ENCODE results near the gene RASGRP1. TPM values are rescaled to one million over a fixed set of nuclear protein-coding genes. Genes with fewer than 3 reads are reported as not detected.

RASGRP1 gene
- total RNA-seq, 1 donor from 2014 or later = 110 TPM

DNA sequence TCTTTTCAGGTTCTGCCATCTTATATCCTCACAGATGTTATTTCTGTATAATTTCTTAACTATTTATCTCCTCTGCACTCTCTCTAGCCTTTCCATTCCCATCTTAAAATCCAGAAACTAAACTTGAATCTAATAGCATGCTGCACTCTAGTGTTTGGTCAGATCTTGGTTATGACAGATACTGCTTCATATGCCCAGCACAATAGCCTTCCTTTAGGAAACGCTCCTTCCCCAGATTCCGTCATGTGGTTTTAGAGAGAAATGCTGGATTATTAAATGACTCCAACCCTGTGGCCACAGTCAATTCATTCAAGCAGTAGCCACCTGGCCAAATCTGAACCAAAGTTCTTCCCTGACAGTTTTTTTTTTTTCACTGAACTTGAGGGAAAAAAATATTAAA is 19.4 kb downstream of the RASGRP1 start:
- Mint-ChIP-seq H3K36me3 (ENCODE audit: low read depth) (peaks cover 67% of the 10 kb centered on the region), H3K27ac (peak overlapping the region; percentile 3), H3K4me1 (ENCODE audit: low read depth) (peaks cover 92% of the 10 kb centered on the region), H3K27me3 (ENCODE audit: insufficient read depth) (no peaks in the 10 kb centered on the region), H3K9me3 (no peaks in the 10 kb centered on the region), H3K4me3 (no peak overlapping the region)
- intact Hi-C loops (cut with micrococcal nuclease) = no loop called here
- no peak for DNase-seq (ENCODE audit: low spot score)

DNA sequence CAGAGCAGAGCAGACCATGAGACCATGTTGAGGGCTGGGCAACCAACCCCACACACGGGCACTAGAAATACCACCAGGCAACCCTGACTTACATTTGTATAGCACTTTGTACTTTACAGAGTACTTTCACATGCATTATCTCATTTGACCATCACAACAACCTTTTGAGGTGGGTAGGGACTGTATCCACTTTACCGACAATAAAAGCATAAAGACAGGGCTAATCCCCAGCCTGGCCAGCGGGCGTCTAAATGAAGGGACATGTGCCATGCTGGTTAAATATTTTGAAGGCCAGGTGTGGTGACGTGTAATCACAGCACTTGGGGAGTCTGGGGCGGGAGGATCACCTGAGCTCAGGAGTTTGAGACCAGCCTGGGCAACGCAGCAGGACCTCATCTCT is 23.6 kb downstream of the RASGRP1 start:
- Mint-ChIP-seq H3K9me3 (no peaks in the 10 kb centered on the region), H3K36me3 (ENCODE audit: low read depth) (peaks cover 53% of the 10 kb centered on the region), H3K4me1 (ENCODE audit: low read depth) (peaks cover 94% of the 10 kb centered on the region), H3K27me3 (ENCODE audit: insufficient read depth) (no peaks in the 10 kb centered on the region), H3K27ac (peak overlapping the region; percentile 45), H3K4me3 (peak overlapping the region; percentile 25)
- intact Hi-C loops (cut with micrococcal nuclease) = loop anchor here (1.0 kb wide), 1 partner anchor 11 kb away; no protein-coding TSS in a partner anchor
- no peak for DNase-seq (ENCODE audit: low spot score)

DNA sequence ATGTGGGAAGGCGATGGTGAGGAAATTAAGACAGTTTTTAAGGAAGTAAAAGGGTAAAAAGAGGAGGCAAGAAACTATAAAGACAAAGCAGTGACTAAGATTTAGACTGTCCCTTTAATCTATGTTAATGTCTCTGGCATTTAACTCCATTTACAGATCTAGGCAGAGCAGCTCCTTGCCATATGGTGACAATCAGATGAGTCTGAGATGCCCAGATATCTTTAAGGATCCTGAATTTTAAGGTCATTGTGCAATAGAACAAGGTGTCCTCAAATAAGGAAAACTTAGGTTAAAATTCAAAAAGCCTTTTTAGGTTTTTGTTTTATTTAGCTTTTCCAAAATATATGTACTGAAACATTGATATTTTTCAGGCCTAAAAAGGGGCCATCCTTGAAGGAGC is 24.1 kb downstream of the RASGRP1 start:
- H3K4me1 Mint-ChIP-seq (ENCODE audit: low read depth) = peaks cover 94% of the 10 kb centered on the region
- peak overlapping the region; percentile 6 for H3K4me3 Mint-ChIP-seq
- no peaks in the 10 kb centered on the region for H3K27me3 Mint-ChIP-seq (ENCODE audit: insufficient read depth)
- no peaks in the 10 kb centered on the region for H3K9me3 Mint-ChIP-seq
- peaks cover 54% of the 10 kb centered on the region for H3K36me3 Mint-ChIP-seq (ENCODE audit: low read depth)
- DNase-seq (ENCODE audit: low spot score) = no peak
- intact Hi-C loops (cut with micrococcal nuclease) = no loop called here
- peak overlapping the region; percentile 66 for H3K27ac Mint-ChIP-seq

DNA sequence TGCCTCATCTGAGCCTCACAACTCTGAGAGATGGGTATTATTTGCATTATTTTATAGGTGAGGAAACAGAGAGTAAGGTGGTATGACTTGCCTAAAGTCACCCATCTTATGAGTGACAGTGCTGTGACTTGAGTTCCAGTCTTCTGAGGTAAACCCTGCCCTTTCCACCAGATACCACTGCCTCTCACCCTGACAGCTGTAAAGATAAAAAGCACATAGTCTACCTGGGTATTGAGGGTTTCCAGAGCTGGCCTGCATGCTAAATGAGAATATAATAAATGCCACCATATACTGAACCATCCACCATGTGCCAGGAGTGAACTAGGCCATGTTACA is 25.6 kb downstream of the RASGRP1 start:
- peak overlapping the region; percentile 38 for H3K4me3 Mint-ChIP-seq
- H3K36me3 Mint-ChIP-seq (ENCODE audit: low read depth) = peaks cover 58% of the 10 kb centered on the region
- H3K9me3 Mint-ChIP-seq = no peaks in the 10 kb centered on the region
- peaks cover 94% of the 10 kb centered on the region for H3K4me1 Mint-ChIP-seq (ENCODE audit: low read depth)
- DNase-seq (ENCODE audit: low spot score) = no peak
- H3K27me3 Mint-ChIP-seq (ENCODE audit: insufficient read depth) = no peaks in the 10 kb centered on the region
- intact Hi-C loops (cut with micrococcal nuclease) = no loop called here
- peak overlapping the region; percentile 80 for H3K27ac Mint-ChIP-seq

DNA sequence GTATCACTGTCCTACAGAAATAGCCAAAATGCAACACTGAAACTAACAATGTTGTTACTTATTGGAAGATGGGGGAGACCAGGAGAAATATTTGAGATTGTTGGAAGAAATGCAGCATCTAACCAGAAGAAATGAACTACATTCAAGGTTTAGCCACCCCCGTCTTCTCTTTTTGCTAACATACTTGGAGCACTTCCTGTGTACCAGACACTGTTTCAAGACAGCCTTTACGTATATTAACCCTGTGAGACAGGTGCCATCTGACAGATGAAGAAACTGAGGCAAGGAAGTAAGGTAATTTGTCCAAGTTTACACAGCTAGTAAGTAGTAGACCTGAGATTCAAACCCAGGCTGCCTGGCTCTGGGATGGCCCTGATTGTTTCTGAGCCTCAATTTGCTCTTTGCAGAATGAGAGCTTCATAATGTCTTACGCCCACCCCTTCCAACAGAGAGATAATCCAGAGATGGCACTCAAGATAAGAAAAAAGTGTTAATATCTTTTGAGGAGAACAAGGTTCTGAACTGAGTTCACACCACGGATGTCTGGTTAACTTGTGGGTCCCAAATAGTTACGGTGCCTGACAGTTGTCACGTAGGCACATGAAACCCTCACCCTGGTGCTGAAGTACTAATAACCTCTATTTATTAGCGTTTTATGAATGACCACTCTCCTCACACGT is 26.1 kb downstream of the RASGRP1 start:
- Mint-ChIP-seq H3K27me3 (ENCODE audit: insufficient read depth) (no peaks in the 10 kb centered on the region), H3K4me3 (peak overlapping the region; percentile 38), H3K9me3 (no peaks in the 10 kb centered on the region), H3K27ac (peak overlapping the region; percentile 80), H3K4me1 (ENCODE audit: low read depth) (peaks cover 94% of the 10 kb centered on the region), H3K36me3 (ENCODE audit: low read depth) (peaks cover 56% of the 10 kb centered on the region)
- intact Hi-C loops (cut with micrococcal nuclease) = loop anchor here (1.0 kb wide), 1 partner anchor 8 kb away; no protein-coding TSS in a partner anchor
- DNase-seq (ENCODE audit: low spot score) = no peak

DNA sequence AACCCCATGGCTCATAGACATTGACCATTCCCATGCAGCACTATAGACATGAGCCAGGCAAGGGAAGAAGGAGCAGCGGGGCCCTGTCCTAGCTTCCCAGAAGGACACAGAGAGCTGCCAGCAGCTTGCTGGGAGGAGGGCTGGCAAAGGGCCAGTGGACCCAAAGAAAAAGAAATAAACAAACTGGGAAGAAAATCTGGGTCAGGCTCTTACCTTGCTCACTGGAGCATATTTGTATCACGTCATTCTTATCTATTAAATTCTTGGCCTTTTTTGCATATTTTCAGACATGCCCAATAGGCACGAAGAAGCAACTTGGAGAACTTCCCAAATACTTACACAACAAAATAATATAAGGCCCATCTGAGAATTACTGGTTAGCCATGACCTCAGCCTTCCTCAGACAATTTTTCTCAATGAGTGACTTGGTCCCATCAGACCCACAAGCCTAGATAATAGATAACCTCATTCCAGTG is 28.4 kb downstream of the RASGRP1 start:
- Mint-ChIP-seq H3K36me3 (ENCODE audit: low read depth) (peaks cover 60% of the 10 kb centered on the region), H3K9me3 (no peaks in the 10 kb centered on the region), H3K4me3 (no peak overlapping the region), H3K27ac (peak overlapping the region; percentile 85), H3K4me1 (ENCODE audit: low read depth) (peaks cover 99% of the 10 kb centered on the region), H3K27me3 (ENCODE audit: insufficient read depth) (no peaks in the 10 kb centered on the region)
- DNase-seq (ENCODE audit: low spot score) = no peak
- intact Hi-C loops (cut with micrococcal nuclease) = no loop called here

DNA sequence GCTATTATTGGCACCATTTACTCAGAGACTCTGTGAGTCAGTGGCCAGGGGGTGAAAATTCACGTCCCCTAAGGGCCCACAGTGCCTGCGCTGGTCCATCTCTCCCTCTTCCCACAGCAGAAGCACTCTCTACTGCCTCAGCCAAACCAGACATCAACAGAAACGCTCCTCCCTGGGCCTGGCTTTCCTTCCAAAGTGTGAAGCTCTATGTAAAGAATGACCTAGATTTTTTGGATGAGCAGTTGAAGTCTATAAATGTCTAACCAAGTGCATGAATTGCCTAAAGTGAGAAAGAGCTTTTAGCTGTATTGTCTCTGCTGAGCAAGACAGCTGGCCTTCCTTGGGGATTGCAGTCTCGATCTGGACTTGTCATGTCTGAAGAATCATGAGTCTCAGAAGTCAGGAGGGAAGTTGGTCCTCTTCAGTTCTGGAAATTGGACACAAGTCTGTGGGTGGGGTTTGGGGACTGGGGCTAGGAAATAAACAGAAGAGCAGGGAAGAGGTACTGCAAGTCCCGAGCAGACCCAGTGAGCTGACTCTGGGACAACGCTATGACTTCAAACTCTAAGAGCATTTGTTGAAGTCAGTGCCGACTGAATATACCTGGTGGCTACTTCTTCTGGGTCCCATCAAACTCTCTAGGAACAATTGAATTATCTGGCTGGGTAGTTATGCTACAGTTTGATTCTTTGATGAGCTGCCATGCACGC is 29.0 kb downstream of the RASGRP1 start:
- Mint-ChIP-seq H3K36me3 (ENCODE audit: low read depth) (peaks cover 57% of the 10 kb centered on the region), H3K9me3 (no peaks in the 10 kb centered on the region), H3K4me3 (peak overlapping the region; percentile 20), H3K4me1 (ENCODE audit: low read depth) (peaks cover 99% of the 10 kb centered on the region), H3K27me3 (ENCODE audit: insufficient read depth) (no peaks in the 10 kb centered on the region), H3K27ac (peak overlapping the region; percentile 85)
- intact Hi-C loops (cut with micrococcal nuclease) = no loop called here
- DNase-seq (ENCODE audit: low spot score) = no peak

DNA sequence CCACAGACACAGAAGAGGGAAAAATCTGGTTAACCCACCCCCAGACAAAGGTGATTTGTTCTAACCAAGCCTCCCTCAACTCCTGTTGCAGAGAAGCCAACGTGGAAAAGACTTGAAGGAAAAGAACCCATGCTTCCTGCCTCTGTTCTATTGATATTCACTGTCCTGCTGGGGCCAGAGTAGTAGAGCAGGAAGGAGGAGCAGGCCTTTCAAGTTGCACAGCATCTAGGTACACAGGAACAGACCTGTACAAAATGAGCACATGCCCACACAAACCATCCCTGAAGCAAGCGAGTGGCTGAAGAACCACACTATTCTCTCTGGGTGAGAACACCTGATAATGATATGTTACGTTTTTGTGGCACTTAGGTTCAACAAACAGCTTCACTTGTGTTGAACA is 29.9 kb downstream of the RASGRP1 start:
- Mint-ChIP-seq H3K36me3 (ENCODE audit: low read depth) (peaks cover 63% of the 10 kb centered on the region), H3K9me3 (no peaks in the 10 kb centered on the region), H3K27me3 (ENCODE audit: insufficient read depth) (no peaks in the 10 kb centered on the region), H3K4me1 (ENCODE audit: low read depth) (peaks cover 99% of the 10 kb centered on the region), H3K4me3 (peak overlapping the region; percentile 51), H3K27ac (peak overlapping the region; percentile 85)
- intact Hi-C loops (cut with micrococcal nuclease) = no loop called here
- DNase-seq (ENCODE audit: low spot score) = no peak

DNA sequence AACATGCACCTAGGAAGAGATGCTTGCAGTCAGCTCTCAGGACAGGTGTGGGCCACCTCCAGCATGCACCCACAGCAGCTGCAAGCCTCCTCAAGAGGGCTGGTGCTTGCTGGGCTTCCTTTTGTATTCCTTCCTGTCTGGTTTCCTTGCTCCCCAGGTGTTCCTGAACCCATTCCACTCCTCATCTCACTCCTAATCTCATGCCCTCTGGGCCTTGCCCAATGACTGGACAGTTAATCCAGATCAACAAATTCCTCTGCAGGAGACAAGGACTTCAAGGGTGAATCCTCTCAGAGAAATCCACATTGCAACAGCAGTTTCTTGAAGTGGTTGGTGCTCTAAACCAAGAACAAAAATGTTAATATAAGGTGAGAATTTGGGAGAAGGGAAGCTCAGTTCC is 30.7 kb downstream of the RASGRP1 start:
- intact Hi-C loops (cut with micrococcal nuclease) = no loop called here
- Mint-ChIP-seq H3K4me3 (no peak overlapping the region), H3K27ac (peak overlapping the region; percentile 70), H3K36me3 (ENCODE audit: low read depth) (peaks cover 68% of the 10 kb centered on the region), H3K4me1 (ENCODE audit: low read depth) (peaks cover 99% of the 10 kb centered on the region), H3K27me3 (ENCODE audit: insufficient read depth) (no peaks in the 10 kb centered on the region), H3K9me3 (no peaks in the 10 kb centered on the region)
- DNase-seq (ENCODE audit: low spot score) = no peak

DNA sequence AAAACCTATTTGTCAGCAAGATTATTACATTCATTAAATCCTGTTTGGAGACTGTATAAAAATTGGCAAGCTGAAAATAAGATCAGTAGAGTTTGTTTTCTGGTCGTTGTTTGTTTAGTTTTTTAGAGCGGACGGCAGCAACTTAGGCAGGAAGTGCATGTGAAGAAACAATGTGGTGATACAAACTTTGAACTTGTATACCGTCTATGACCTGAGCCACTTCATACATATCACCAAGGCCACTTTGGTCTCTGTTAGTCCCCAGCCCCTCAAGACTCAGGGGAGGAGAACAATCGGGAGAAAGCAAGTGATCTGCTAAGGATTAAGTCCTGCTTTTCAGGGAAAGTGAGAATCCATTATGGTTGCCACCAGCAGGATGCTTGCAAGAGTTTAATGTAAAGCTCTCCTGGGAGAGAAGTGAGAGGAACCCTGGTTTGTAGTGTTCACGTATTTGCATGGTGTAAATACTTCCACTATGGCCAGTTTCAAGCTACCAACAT is 31.1 kb downstream of the RASGRP1 start:
- H3K27ac Mint-ChIP-seq = peak overlapping the region; percentile 49
- intact Hi-C loops (cut with micrococcal nuclease) = no loop called here
- no peaks in the 10 kb centered on the region for H3K9me3 Mint-ChIP-seq
- no peak for DNase-seq (ENCODE audit: low spot score)
- peaks cover 71% of the 10 kb centered on the region for H3K36me3 Mint-ChIP-seq (ENCODE audit: low read depth)
- H3K4me3 Mint-ChIP-seq = no peak overlapping the region
- H3K4me1 Mint-ChIP-seq (ENCODE audit: low read depth) = peaks cover 99% of the 10 kb centered on the region
- H3K27me3 Mint-ChIP-seq (ENCODE audit: insufficient read depth) = no peaks in the 10 kb centered on the region

DNA sequence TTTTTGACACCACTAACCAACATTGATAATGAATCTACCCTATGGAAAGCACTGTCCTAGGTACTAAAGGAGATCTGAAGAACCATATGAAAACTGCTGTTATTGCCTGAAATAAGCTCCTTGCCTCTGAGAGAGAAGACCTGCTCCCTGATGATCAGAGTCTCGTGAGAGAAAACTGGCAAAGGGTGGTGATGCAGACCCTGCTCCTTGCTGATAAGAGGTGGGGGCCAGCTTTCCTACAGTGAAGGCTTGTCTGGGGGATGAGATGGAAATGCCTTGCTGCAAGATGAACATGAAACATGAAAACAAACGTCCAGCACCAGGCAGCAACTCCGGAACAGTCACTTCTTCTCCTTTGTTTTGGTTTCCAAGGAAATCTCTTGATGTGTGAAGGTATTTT is 31.9 kb downstream of the RASGRP1 start:
- Mint-ChIP-seq H3K4me1 (ENCODE audit: low read depth) (peaks cover 98% of the 10 kb centered on the region), H3K36me3 (ENCODE audit: low read depth) (peaks cover 73% of the 10 kb centered on the region), H3K27ac (peak overlapping the region; percentile 59), H3K27me3 (ENCODE audit: insufficient read depth) (no peaks in the 10 kb centered on the region), H3K9me3 (no peaks in the 10 kb centered on the region), H3K4me3 (no peak overlapping the region)
- intact Hi-C loops (cut with micrococcal nuclease) = no loop called here
- no peak for DNase-seq (ENCODE audit: low spot score)

DNA sequence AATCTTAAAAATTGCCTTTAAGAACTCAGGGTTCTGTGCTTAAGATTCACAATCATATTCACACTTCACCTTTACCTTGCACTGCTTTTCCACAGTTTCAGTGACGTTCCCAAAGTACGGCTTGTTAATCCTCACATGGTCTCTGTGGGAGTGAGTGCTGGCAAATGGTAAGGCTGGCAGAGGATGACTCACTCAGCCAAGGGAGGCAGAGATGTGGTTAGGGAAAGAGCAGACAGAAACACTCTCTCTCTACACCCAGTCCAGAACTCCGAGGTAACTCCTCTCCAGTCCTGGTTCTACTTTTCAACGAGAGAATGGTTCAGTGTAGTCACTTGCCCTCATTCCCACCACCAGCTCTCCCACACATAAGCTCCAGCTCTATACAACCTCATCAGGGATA is 33.1 kb downstream of the RASGRP1 start:
- Mint-ChIP-seq H3K4me3 (no peak overlapping the region), H3K27ac (peak overlapping the region; percentile 10), H3K4me1 (ENCODE audit: low read depth) (peaks cover 93% of the 10 kb centered on the region), H3K27me3 (ENCODE audit: insufficient read depth) (no peaks in the 10 kb centered on the region), H3K9me3 (no peaks in the 10 kb centered on the region), H3K36me3 (ENCODE audit: low read depth) (peaks cover 72% of the 10 kb centered on the region)
- intact Hi-C loops (cut with micrococcal nuclease) = no loop called here
- DNase-seq (ENCODE audit: low spot score) = no peak

DNA sequence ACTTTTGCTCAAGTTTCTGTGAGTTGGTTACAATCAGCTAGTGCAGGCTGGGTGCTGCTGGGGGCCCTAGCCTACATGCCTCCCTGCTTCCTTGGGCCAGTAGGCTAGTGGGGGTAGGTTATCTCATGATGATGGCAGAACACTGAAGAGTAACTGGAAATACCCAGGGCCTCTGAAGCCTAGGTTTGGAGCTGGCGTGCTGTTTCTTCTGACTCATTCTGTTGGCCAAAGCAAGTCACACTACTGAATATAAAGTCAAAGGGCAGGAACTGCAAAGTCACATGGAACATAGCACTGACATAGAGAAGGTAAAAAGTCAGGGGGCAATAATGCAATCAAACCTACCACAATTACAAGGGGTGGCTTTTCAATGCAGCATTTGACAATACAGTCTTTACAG is 34.5 kb downstream of the RASGRP1 start:
- H3K27ac Mint-ChIP-seq = peak overlapping the region; percentile 85
- no peaks in the 10 kb centered on the region for H3K9me3 Mint-ChIP-seq
- H3K4me1 Mint-ChIP-seq (ENCODE audit: low read depth) = peaks cover 93% of the 10 kb centered on the region
- peak; percentile 16 for DNase-seq (ENCODE audit: low spot score)
- peak overlapping the region; percentile 46 for H3K4me3 Mint-ChIP-seq
- peaks cover 67% of the 10 kb centered on the region for H3K36me3 Mint-ChIP-seq (ENCODE audit: low read depth)
- no peaks in the 10 kb centered on the region for H3K27me3 Mint-ChIP-seq (ENCODE audit: insufficient read depth)
- intact Hi-C loops (cut with micrococcal nuclease) = loop anchor here (1.0 kb wide), 2 partner anchors 8 to 30 kb away; no protein-coding TSS in a partner anchor

Data from activated T-helper 1 cell treated with anti-CD3 and anti-CD28 coated beads, Interleukin-12 subunit alpha, Interleukin-12 subunit beta, Interleukin-2, Interleukin-4 antibody, amounts not matched to agents 30 ng/mL and 10 ng/mL and 1 ng/mL, durations not matched to agents 14 hours and 24 hours and 36 hours (primary cell).